ENCODE results near the gene TNS3. TPM values are rescaled to one million over a fixed set of nuclear protein-coding genes. Genes with fewer than 3 reads are reported as not detected.
A peak's percentile ranks its signal among the peaks of the same experiment; 100 is the strongest.

TNS3 gene
- total RNA-seq, 1 donor from 2014 or later, result 40.8 TPM

- no peak overlapping the region for H3K4me3 ChIP-seq (ENCODE audit: low read depth, low read length)
- TF ChIP-seq CTCF (conservative IDR thresholded peaks at IDR 0.05; ENCODE audit: low read depth, low read length), result no peak
- DNase-seq (ENCODE audit: low read depth), result no peak
Observed at GRCh38 chr7:47454069-47454973, 127.6 kb downstream of the TNS3 start.

GRCh38 chr7:47453093-47454061 is 128.5 kb downstream of the TNS3 start:
- H3K4me3 ChIP-seq (ENCODE audit: low read depth, low read length), result peak overlapping the region; percentile 55
- TF ChIP-seq CTCF (conservative IDR thresholded peaks at IDR 0.05; ENCODE audit: low read depth, low read length), result no peak
- peak; percentile 35 for DNase-seq (ENCODE audit: low read depth)

- TF ChIP-seq CTCF (conservative IDR thresholded peaks at IDR 0.05; ENCODE audit: low read depth, low read length), result no peak
- H3K4me3 ChIP-seq (ENCODE audit: low read depth, low read length), result peak overlapping the region; percentile 55
Observed at GRCh38 chr7:47452715-47453092, 129.2 kb downstream of the TNS3 start.

GRCh38 chr7:47452295-47452694 is 129.6 kb downstream of the TNS3 start:
- no peak for TF ChIP-seq CTCF (conservative IDR thresholded peaks at IDR 0.05; ENCODE audit: low read depth, low read length)
- no peak for DNase-seq (ENCODE audit: low read depth)
- H3K4me3 ChIP-seq (ENCODE audit: low read depth, low read length), result peak overlapping the region; percentile 55

More at GRCh38 chr7:47452715-47453092, 129.2 kb downstream of the TNS3 start:
- DNase-seq (ENCODE audit: low read depth), result no peak

GRCh38 chr7:47451851-47452205 is 130.1 kb downstream of the TNS3 start:
- H3K4me3 ChIP-seq (ENCODE audit: low read depth, low read length), result peak overlapping the region; percentile 55
- no peak for DNase-seq (ENCODE audit: low read depth)
- TF ChIP-seq CTCF (conservative IDR thresholded peaks at IDR 0.05; ENCODE audit: low read depth, low read length), result no peak

GRCh38 chr7:47449810-47450590 is 131.9 kb downstream of the TNS3 start:
- H3K4me3 ChIP-seq (ENCODE audit: low read depth, low read length), result no peak overlapping the region
- TF ChIP-seq CTCF (conservative IDR thresholded peaks at IDR 0.05; ENCODE audit: low read depth, low read length), result no peak
- peak; percentile 51 for DNase-seq (ENCODE audit: low read depth)
